Nephron progenitor cell (in vitro differentiated cells): ENCODE results near the gene CENPT.

Source experiments
- DNase-seq: peaks from one replicate; pipeline ENCODE4 v3.0.0; 2021
- H3K27ac Mint-ChIP-seq: 2 replicates; pipeline ENCODE4 v1.8.0; 2021; ENCODE audit warnings: mild to moderate bottlenecking, moderate library complexity, mixed read lengths
- H3K27me3 Mint-ChIP-seq: 2 replicates; pipeline ENCODE4 v1.8.0; 2021; ENCODE audit warnings: mild to moderate bottlenecking, low read depth, mixed read lengths; ENCODE audit not compliant: poor library complexity
- H3K36me3 Mint-ChIP-seq: 2 replicates; pipeline ENCODE4 v1.8.0; 2021; ENCODE audit warnings: low read depth, mixed read lengths
- H3K4me1 Mint-ChIP-seq: 2 replicates; pipeline ENCODE4 v1.8.0; 2021; ENCODE audit warnings: mixed read lengths
- H3K4me3 Mint-ChIP-seq: 2 replicates; pipeline ENCODE4 v1.8.0; 2021; ENCODE audit warnings: mild to moderate bottlenecking, moderate library complexity, mixed read lengths
- H3K9me3 Mint-ChIP-seq: 2 replicates; pipeline ENCODE4 v1.8.0; 2021; ENCODE audit warnings: mild to moderate bottlenecking, moderate library complexity, mixed read lengths
- CTCF ChIP-seq: fragments of 200-600 bp; sonication (generic); IDR thresholded peaks from 2 replicates; pipeline ENCODE4 v1.5.0; 2021; ENCODE audit warnings: antibody characterized with exemption

CENPT gene

GRCh38 chr16:67873435-67874370 lies 26.2 kb upstream of the CENPT start:
- Mint-ChIP-seq H3K4me1 (peaks cover 28% of the 10 kb centered on the region), H3K36me3 (peaks cover 26% of the 10 kb centered on the region), H3K4me3 (peak overlapping the region; percentile 94), H3K27me3 (no peaks in the 10 kb centered on the region), H3K27ac (peak overlapping the region; percentile 54), H3K9me3 (no peaks in the 10 kb centered on the region)
- no peak for DNase-seq
- no peak for TF ChIP-seq CTCF

GRCh38 chr16:67872631-67873434 lies 25.3 kb upstream of the CENPT start, which contains the start of gene EDC4:
Gene EDC4, plus strand, starts transcription at chr16:67873052. Its CDS starts 210 bp downstream, at chr16:67873262.
- peak within 1 kb of the TSS; percentile 97 for H3K27ac Mint-ChIP-seq
- no peaks in the 10 kb centered on the region for H3K27me3 Mint-ChIP-seq
- TF ChIP-seq CTCF = no peak
- H3K9me3 Mint-ChIP-seq = no peaks in the 10 kb centered on the region
- DNase-seq = peak; percentile 83
- peaks cover 28% of the 10 kb centered on the region for H3K4me1 Mint-ChIP-seq
- H3K4me3 Mint-ChIP-seq = peak within 1 kb of the TSS; percentile 94
- peaks cover 23% of the 10 kb centered on the region for H3K36me3 Mint-ChIP-seq

- Mint-ChIP-seq H3K27ac (peak overlapping the region; percentile 97), H3K4me1 (peaks cover 28% of the 10 kb centered on the region), H3K9me3 (no peaks in the 10 kb centered on the region), H3K36me3 (peaks cover 18% of the 10 kb centered on the region), H3K4me3 (peak overlapping the region; percentile 94), H3K27me3 (no peaks in the 10 kb centered on the region)
- DNase-seq = no peak
- TF ChIP-seq CTCF = no peak
Observed at GRCh38 chr16:67872131-67872630, 24.7 kb upstream of the CENPT start.

GRCh38 chr16:67871256-67871655 lies 23.8 kb upstream of the CENPT start:
- H3K27ac Mint-ChIP-seq = peak overlapping the region; percentile 49
- TF ChIP-seq CTCF = no peak

GRCh38 chr16:67869653-67870052 lies 22.2 kb upstream of the CENPT start:
- Mint-ChIP-seq H3K4me3 (no peak overlapping the region), H3K36me3 (peaks cover 24% of the 10 kb centered on the region), H3K9me3 (no peaks in the 10 kb centered on the region), H3K27ac (no peak overlapping the region), H3K27me3 (no peaks in the 10 kb centered on the region), H3K4me1 (peaks cover 17% of the 10 kb centered on the region)
- TF ChIP-seq CTCF = no peak
- no peak for DNase-seq

More at GRCh38 chr16:67871256-67871655, 23.8 kb upstream of the CENPT start:
- DNase-seq = no peak
- Mint-ChIP-seq H3K4me1 (peaks cover 28% of the 10 kb centered on the region), H3K36me3 (peaks cover 17% of the 10 kb centered on the region), H3K9me3 (no peaks in the 10 kb centered on the region), H3K4me3 (peak overlapping the region; percentile 94), H3K27me3 (no peaks in the 10 kb centered on the region)
